Left lung (tissue), 14 donors: ENCODE data around the gene LACTBL1. TPM values are rescaled to one million over a fixed set of nuclear protein-coding genes. Genes with fewer than 3 reads are reported as not detected.

ENCODE experiments used
- ATAC-seq: fragments of 200-7000 bp; cut with Tn5 transposase; one replicate; pipeline ENCODE4 v1.9.1; 2020; ENCODE audit warnings: moderate library complexity
- DNase-seq, 4 donors: peaks; one replicate each; pipeline ENCODE4 v3.0.0-alpha.2; 2013 to 2020
- H3K27ac ChIP-seq, 2 donors: fragments of 200-600 bp; sonication (generic) in 1 of 2; one replicate each; pipeline versions ENCODE4 v1.5.0 to v1.8.0; 2020 to 2021
- H3K27me3 ChIP-seq, 2 donors: fragments of 200-600 bp; sonication (generic) in 1 of 2; one replicate each; pipeline versions ENCODE4 v1.5.0 to v1.8.0; 2020 to 2021
- H3K36me3 ChIP-seq, 2 donors: fragments of 200-600 bp; sonication (generic) in 1 of 2; one replicate each; pipeline versions ENCODE4 v1.5.0 to v1.8.0; 2020 to 2021
- H3K4me1 ChIP-seq, 2 donors: fragments of 200-600 bp; one replicate each; pipeline ENCODE4 v1.8.0; 2021
- H3K4me3 ChIP-seq, 2 donors: fragments of 200-600 bp; sonication (generic) in 1 of 2; one replicate each; pipeline versions ENCODE4 v1.5.0 to v1.8.0; 2020 to 2021; ENCODE audit warnings: mild to moderate bottlenecking in 1 of 2
- H3K9me3 ChIP-seq, 2 donors: fragments of 200-600 bp; sonication (generic) in 1 of 2; one replicate each; pipeline versions ENCODE4 v1.5.0 to v1.8.0; 2020 to 2021
- intact Hi-C, 2 donors: fragments of 100-400 bp; cut with DNase I; formaldehyde crosslinking; loops; one replicate each; pipeline versions ENCODE4 v1.11.2 to v1.14.2; 2022
- long read RNA-seq, 12 donors: library from polyadenylated mRNA in 2 of 12; unstranded in 2 of 12; transcript quantifications; one replicate each; pipeline ENCODE4 v2.0.0 and lab custom pipeline, GENCODE V29; 2019 to 2026
- polyA plus RNA-seq, 6 donors: library from polyadenylated mRNA; unstranded; fragments of 120-200 nt; gene quantifications; one replicate each; pipeline ENCODE4 v1.2.1, GENCODE V29; 2013; ENCODE audit not compliant: insufficient read length in 6 of 6
- total RNA-seq, 2 donors: library from RNA; stranded (reverse); fragmentation: NEBNext Ultra II Directional; extraction: Animal tissue kit (Norgen Biotek cat#: 25700); gene quantifications; one replicate each; pipeline ENCODE4 v1.2.1, GENCODE V29; 2021
- TF ChIP-seq, protein P1 (sequence below), 2 donors: fragments of 200-600 bp; sonication (generic) in 1 of 2; IDR thresholded peaks; one replicate each; pipeline versions ENCODE4 v1.5.0 to v1.8.0; 2021; ENCODE audit warnings: antibody characterized with exemption in 2 of 2
- donor health status: DM: no; HTN: yes; CAD: no.
- donor health status: DM: no; HTN: no; CAD: no.

The LACTBL1 gene, protein sequence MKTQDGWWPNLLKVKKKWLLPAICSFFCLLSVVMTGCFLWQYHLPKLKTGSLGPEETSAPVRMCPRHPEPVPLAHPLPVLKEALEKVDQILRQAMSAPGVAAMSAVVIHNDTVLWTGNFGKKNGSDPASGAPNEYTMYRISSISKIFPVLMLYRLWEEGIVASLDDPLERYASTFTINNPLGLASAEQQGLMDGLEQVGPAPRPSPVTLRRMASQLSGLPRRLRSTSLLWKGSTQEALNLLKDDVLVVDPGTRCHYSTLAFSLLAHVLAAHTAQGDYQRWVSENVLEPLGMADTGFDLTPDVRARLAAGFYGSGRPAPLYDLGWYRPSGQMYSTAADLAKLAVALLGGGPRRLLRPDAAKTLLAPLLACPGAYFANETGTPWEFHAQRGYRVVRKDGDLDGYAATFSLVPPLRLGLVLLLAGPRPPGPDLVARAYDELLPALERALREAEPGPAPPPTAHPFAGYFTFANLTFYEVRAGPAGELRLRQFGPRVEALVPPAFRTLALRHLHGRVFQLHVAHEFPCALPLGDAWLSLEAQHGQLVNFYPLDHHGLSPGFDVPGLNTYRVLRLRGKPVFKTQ
- total RNA-seq, result not detected
- polyA plus RNA-seq, result not detected
- long read RNA-seq, donor 1, result 0 reads
- long read RNA-seq, donor 2, result 0 reads
- long read RNA-seq, donor 3, result 0 reads
- long read RNA-seq, donor 4, result 0 reads
- long read RNA-seq, donor 5, result 0 reads
- long read RNA-seq, donor 6, result 0 reads
- long read RNA-seq, donor 7, result 0 reads
- long read RNA-seq, donor 8, result 0 reads
- long read RNA-seq, donor 9, result 0 reads
- long read RNA-seq, donor 10, result 0 reads
- long read RNA-seq, donor 11, result 0 reads
- long read RNA-seq, donor 12, result 0 reads

DNA sequence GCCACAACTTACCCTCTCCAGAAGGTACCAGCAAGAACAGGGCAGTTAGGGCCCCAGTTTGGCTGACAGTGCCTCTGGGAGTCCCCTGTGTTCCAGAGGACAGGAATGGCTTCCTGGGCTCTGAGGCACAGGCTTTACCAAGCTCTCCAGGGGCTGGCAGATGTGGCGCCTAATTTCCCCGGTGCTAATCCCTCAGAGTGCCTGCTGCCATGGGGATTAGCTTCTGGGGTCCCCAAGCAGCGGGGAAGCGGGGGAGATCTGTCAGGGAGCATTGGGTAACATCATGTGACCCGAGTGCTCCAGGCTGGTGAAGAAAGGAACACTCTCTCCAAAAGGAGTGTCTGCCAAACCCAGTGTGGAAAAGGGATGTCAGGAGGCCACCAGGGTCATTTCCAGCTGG lies at the start of gene LACTBL1:
Gene LACTBL1 (minus strand): TSS at position 107 of the 400 bp plus-strand sequence. CDS start 550 bp downstream, outside the sequence.
- Histone ChIP-seq H3K4me1 (no peaks in the 10 kb centered on the region), H3K27ac (no peak within 1 kb of the TSS), H3K9me3 (no peaks in the 10 kb centered on the region), H3K36me3 (no peaks in the 10 kb centered on the region), H3K27me3 (peaks cover 8 to 86% of the 10 kb centered on the region in 2 donors), H3K4me3 (no peak within 1 kb of the TSS)
- ATAC-seq, result no peak
- intact Hi-C loops, result loop anchor here in 1 of 2 donors (10.0 kb wide), 2 partner anchors 212 to 302 kb away; no protein-coding TSS in a partner anchor
- TF ChIP-seq, protein P1, sequence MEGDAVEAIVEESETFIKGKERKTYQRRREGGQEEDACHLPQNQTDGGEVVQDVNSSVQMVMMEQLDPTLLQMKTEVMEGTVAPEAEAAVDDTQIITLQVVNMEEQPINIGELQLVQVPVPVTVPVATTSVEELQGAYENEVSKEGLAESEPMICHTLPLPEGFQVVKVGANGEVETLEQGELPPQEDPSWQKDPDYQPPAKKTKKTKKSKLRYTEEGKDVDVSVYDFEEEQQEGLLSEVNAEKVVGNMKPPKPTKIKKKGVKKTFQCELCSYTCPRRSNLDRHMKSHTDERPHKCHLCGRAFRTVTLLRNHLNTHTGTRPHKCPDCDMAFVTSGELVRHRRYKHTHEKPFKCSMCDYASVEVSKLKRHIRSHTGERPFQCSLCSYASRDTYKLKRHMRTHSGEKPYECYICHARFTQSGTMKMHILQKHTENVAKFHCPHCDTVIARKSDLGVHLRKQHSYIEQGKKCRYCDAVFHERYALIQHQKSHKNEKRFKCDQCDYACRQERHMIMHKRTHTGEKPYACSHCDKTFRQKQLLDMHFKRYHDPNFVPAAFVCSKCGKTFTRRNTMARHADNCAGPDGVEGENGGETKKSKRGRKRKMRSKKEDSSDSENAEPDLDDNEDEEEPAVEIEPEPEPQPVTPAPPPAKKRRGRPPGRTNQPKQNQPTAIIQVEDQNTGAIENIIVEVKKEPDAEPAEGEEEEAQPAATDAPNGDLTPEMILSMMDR (IDR thresholded peaks at IDR 0.05), result no peak
- no peak for DNase-seq

DNA sequence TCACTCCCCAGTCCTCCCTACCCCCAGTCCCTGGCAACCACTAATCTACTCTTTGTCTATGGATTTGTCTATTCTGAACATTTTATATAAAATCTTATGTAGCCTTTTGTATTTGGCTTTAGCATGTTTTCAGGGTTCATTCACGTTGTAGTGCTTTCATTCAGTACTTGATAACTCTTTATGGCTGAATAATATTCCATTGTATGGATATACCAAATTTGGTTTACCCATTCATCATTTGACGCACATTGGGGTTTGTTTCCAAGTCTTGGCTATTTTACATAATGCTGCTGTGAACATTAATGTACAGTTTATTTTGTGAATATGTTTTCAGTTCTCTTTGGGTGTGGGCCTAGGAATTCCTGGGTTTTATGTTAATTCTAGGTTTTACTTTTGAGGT lies 49.2 kb upstream of the LACTBL1 start:
- ATAC-seq, result no peak
- no peaks in the 10 kb centered on the region for H3K36me3 ChIP-seq
- TF ChIP-seq, protein P1 (IDR thresholded peaks at IDR 0.05), result no peak
- no peaks in the 10 kb centered on the region for H3K27me3 ChIP-seq
- H3K9me3 ChIP-seq, result no peaks in the 10 kb centered on the region
- H3K4me3 ChIP-seq, result no peak overlapping the region
- peaks cover 0 to 17% of the 10 kb centered on the region in 2 donors for H3K4me1 ChIP-seq
- intact Hi-C loops, result no loop called here
- H3K27ac ChIP-seq, result no peak overlapping the region
- DNase-seq, result no peak

DNA sequence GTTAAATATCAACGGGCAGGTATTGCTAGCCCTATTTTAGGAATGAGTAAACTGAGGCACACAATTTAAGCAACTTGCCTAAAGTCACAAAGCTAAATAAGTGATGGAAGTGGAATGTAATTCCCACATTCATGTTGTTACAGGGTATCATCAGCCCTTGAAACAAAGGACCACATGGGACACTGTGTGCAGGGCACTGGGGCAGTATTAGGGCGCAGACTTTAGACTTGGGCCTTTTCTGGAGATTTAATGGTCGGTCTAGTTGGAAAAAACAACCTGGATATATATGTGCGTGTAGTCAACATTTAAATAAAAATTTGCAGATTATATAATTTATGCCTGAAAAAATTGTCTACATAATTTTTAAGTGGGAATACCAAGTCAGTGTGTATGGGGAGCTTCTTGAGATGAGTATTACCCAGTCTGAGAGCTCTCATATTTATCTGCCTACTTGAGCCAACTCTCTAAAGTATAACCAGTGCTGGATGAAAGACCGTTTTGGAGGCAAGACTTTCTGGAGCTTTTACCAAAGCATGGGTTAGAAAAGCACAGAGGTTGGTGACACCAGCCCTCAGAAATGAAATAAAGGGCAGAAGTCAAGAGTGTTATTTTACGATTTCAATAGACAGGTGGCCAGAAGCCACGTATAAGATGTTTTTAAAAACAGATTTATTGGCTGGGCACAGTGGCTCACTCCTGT lies 48.2 kb upstream of the LACTBL1 start:
- TF ChIP-seq, protein P1 (IDR thresholded peaks at IDR 0.05), result no peak
- DNase-seq, result peak in 1 of 4 donors; percentile 13
- peak overlapping the region in 1 of 2 donors; percentile 81 for H3K27ac ChIP-seq

DNA sequence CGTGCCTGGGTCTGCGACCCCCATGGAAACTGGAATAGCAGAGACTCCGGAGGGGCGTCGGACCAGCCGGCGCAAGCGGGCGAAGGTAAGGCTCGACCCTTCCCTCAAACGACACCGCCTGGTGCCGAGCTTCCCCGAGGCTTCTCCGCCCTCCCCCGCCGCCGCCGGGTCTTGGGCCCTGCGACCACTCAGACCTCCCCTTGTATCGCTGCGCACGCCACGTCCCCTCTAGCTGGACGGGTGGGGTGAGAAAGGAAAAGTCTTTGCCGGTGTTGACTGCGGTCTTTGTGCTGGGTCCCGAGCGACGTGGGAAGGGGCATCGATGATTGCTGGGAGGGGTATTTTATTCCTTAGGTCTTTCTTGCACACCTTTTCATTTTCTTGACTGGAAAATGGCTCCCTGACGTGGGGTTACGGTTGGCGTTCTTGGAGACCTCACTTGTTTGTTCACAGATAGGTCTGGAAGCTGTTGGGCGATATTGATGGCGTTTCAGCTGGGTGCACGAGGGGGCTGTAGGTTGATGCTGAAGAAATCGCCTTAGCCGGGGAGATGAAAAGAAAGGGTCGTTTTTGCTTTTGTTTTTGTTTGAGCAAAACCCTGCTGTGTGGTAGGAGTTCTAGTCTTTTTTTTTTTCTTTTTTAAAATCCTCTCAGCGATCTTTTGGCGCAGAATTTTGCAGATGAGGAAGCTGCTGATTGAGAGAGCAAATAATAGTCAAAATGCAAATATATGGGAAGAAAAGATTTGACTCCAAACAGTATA lies 47.4 kb upstream of the LACTBL1 start:
- ATAC-seq (peak; percentile 14), DNase-seq (peak; percentile 36 to 83 (median 52))
- Histone ChIP-seq H3K4me1 (peaks cover 0 to 17% of the 10 kb centered on the region in 2 donors), H3K27me3 (no peaks in the 10 kb centered on the region), H3K27ac (peak overlapping the region; percentile 81 to 89), H3K36me3 (no peaks in the 10 kb centered on the region), H3K4me3 (peak overlapping the region; percentile 79 to 92), H3K9me3 (no peaks in the 10 kb centered on the region)
- TF ChIP-seq, protein P1 (IDR thresholded peaks at IDR 0.05), result no peak
- intact Hi-C loops, result no loop called here

More for the DNA sequence above, 48.2 kb upstream of the LACTBL1 start:
- H3K9me3 ChIP-seq, result no peaks in the 10 kb centered on the region
- H3K4me3 ChIP-seq, result peak overlapping the region; percentile 79 to 92
- H3K36me3 ChIP-seq, result no peaks in the 10 kb centered on the region
- ATAC-seq, result peak; percentile 13
- intact Hi-C loops, result no loop called here
- H3K27me3 ChIP-seq, result no peaks in the 10 kb centered on the region
- peaks cover 0 to 17% of the 10 kb centered on the region in 2 donors for H3K4me1 ChIP-seq
